ENCODE data around the gene RFX3.

- TF ChIP-seq CTCF (IDR thresholded peaks at IDR 0.05; ENCODE audit: borderline replicate concordance, extremely low read depth, low read length, poor library complexity, severe bottlenecking) (no peak), EZH2 (IDR thresholded peaks at IDR 0.05; ENCODE audit: borderline replicate concordance, low read depth, low read length, severe bottlenecking) (no peak)
Observed at GRCh38 chr9:3479514-3480352, 46.1 kb downstream of the RFX3 start.
